NCI-H69 (cell line): ENCODE results near the gene IRF1.
"Not testable (repeated sequence)": the region's sequence is repeated elsewhere in the genome, so short reads cannot be mapped to it uniquely, and the experiment has no call there.

Source experiments
- DNase-seq: peaks from one replicate; lab custom pipeline; 2025; lab: John Stamatoyannopoulos, UW

Gene IRF1

GRCh38 chr5:132438917-132439316, 51.7 kb downstream of the IRF1 start:
- DNase-seq, result no peak

DNA sequence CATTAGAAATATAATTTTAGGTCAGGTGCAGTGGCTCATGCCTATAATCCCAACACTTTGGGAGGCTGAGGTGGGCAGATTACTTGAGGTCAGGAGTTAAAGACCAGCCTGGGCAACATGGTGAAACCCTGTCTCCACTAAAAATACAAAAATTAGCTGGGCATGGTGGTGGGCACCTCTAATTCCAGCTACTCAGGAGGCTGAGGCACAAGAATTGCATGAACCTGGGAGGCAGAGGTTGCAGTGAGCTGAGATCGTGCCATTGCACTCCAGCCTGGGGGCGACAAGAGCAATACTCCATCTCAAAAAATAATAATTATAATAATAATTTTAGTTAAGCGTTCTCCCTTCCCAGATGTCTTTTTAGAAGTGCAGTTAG, 52.3 kb downstream of the IRF1 start:
- not testable (repeated sequence) for DNase-seq

DNA sequence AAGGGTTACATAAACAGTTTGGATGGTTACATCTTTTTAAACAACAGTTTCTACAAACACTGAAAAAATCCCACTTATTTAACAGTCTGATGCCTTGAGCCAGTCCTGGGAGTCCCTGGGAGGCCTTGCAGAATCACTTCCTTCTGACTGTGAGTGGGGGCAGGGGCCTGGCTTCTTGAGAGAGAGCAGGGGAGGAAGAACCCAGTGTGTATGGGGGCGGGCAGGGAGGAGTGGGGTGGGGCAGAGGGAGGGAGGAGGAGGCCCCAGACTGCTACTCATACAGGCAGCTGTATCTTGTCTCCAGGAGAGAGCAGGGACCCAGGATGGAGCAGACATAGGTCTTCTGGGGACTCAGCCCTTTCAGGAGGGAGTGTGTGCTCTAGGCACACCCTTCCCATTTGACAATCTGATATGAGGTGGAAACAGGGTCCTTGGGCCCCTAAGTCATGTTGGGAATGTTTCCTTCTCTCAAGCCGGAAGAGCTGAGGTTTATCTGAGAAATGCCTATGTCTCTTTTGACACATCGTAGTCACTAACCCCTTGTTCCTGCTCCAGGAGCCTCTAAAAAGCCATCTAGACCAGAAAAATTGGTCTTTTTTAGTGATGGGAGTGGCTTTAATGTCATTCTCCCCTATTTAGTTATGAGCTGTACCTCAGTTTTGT, 52.8 kb downstream of the IRF1 start:
- DNase-seq, result peak; percentile 50

DNA sequence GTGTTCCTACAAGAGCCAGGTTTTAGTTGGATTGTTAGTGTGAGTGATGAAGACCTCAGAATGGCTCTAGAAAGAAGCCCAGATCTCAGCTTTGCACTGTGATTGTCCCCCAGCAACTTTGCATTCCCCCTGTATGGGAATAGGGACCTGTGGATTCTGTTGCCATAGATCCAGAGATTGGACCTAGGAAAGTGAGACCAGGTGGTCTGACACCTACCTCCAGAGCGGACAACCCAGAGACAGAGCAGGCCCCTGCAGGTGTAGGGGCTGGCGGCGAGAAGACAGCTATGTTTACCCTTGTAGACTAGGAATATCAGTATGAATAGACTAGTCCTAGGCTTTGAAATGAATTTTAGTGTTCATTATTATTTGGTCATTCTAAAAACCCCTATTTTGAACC, 53.6 kb downstream of the IRF1 start:
- DNase-seq, result no peak

- DNase-seq, result peak; percentile 63
Observed at GRCh38 chr5:132435886-132436285, 54.7 kb downstream of the IRF1 start.

DNA sequence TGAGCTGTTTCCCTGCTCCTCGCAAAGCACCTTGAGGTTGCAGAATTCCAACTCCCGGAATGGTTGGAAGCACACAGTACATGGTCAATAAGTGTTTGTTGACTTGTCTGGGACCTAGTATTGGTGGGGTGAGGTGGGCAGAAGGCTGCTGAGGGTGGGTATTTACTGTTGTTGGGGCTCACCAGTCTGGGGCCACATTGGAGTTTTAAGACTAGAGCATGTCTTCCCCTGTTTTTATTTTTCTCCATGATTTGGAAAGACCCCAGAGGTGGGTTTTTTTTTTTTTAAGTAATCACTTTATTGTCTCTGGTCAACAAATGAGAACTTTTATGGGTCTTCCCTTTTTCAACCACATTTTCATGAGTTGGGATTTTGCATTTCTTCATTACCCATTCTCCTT, 55.1 kb downstream of the IRF1 start:
- DNase-seq, result no peak

DNA sequence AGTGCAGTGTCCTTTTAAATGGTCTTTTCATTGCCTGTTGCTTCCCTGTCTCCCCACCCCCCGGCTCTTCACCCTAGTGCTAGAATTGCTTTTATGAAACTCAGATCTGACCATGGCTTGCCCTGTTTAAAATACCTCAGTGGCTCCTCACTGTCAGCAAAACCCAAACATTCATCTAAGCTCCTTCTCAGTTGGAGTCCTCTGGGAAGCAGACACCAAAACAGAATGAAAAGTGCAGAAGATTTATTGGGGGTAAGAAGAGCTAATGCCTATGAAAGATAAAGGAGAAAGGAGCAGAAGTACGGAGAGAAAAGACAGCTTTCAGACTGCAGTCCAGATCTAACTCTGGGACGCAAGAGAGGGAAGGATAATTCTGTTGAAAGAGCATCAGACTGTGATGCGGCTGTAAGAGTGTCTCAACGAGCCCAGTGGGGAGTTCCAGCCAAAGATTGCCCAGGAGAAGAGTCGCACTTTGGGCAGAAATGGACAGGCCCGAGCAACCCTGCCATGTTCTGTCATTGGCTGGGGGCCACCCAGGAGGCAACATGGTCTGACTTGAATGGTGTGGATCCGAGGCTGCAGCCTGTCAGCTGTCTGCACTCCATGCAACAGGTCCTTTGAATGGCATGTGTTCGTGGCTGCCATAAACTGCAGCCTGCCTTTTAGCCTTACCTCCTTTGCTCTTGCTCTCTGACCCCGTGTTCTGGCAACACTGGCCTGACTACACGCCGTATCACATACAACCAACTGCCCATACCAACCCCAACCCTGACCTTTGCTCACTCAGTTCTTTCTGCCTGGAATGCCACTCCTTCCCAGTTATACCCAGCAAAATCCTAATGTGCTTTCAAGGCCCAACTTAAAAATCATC, 55.9 kb downstream of the IRF1 start:
- no peak for DNase-seq

GRCh38 chr5:132433141-132433540, 57.4 kb downstream of the IRF1 start:
- DNase-seq, result no peak

DNA sequence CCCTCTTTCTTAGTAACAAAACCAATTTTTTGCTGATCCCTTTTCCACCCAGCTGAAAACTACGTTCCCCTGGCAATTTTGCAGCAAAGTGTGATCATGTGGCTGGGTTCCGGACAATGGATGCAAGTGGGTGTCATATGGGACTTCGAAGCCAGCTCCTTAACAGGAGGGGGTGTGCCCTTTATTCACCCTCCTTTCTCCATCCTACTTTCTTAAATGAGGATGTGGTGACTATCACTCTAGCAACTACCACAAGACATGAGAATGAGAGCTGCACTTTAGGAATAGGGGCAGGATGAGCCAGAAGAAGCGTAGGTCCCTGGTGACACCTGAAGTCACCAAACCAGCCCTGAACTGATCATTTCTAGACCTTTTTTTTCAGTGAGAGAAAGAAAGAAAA, 58.9 kb downstream of the IRF1 start:
- DNase-seq, result no peak
